Measurements from ENCODE around the gene MYO15B. TPM values are rescaled to one million over a fixed set of nuclear protein-coding genes. Genes with fewer than 3 reads are reported as not detected.

MYO15B gene
- total RNA-seq (2014; rRNA removed) (3.2 and 7.1 TPM in 2 replicates), Bru-seq, nascent RNA (percentile 44 among the genes with signal in this experiment), BruChase-seq, experiment 1, labeled RNA remaining after a 6-hour chase (percentile 40 among the genes with signal in this experiment), BruChase-seq, experiment 2, labeled RNA remaining after a 2-hour chase (percentile 42 among the genes with signal in this experiment)
- long read RNA-seq, partial matches to known transcripts = 13 of 42 reads
- long read RNA-seq, other reads (novel, unspliced or antisense) = 29 of 42 reads

DNA sequence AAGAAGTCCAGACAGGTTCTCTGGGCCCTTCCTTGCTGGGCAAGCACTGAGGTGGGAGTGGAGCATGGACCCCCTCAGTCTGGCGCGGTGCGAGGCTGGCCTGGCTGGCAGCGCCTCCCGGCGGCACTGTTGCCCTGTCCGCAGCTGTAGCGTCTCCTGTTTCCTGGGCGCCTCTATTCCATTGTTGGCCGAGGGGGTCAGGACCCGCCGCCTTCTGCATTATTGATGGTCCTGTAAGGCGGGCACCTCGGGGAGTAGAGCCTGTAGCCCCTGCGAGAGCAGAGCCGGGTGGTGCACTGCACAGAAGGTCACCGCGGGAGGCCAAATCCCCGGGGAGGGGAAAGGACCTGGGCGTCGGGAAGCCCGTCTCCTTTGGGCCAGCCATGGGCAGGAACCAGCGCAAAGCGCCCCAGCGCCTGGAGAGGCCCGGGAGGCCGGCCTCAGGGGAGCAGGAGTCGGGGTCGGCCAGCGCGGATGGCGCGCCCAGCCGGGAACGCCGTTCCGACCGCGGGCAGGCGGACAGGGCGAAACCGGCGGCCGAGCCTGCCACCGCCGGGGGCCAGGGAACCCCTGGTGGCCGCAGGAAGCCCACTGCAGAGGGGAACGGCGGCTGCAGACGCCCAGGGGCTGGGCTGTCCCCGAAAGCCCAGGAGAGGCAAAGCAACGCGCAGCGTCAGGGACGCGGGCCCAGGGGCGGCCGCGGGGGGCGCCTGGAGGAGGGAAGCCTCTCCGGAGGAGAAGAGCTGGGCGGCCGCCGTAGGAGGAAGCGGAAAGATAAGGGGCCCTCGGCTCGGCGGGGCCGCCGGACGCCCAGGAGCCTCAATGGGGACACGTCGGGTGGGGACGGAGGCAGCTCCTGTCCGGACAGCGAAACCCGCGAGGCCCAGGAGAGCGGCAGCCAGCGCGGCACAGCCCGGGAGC, at the start of gene MYO15B:
MYO15B (plus strand) TSS at position 126 of the 921 bp plus-strand sequence; CDS start at position 384, 258 bp downstream.
- H3K4me3 ChIP-seq (ENCODE audit: low read length) = peak within 1 kb of the TSS; percentile 54; the same call in 1 of the 2 replicates
- no peak within 1 kb of the TSS for H3K27ac ChIP-seq (ENCODE audit: low read length)
- BruUV-seq (replicated peaks) = no TSS peak
- peak within 1 kb of the TSS; percentile 81 for H2AFZ ChIP-seq (ENCODE audit: low read length)
- H3K9me3 ChIP-seq (ENCODE audit: low read length) = no peaks in the 10 kb centered on the region
- ChIA-PET POLR2A (ENCODE audit: unreplicated experiment) (interaction anchor here (0.6 kb wide), 1 partner anchor 12 kb away, joined by 3 read pairs; no protein-coding TSS in a partner anchor), CTCF (no interaction called here)
- no peak for TF ChIP-seq EZH2 (IDR thresholded peaks at IDR 0.05; ENCODE audit: low read length, unreplicated experiment)
- TF ChIP-seq, protein P1, sequence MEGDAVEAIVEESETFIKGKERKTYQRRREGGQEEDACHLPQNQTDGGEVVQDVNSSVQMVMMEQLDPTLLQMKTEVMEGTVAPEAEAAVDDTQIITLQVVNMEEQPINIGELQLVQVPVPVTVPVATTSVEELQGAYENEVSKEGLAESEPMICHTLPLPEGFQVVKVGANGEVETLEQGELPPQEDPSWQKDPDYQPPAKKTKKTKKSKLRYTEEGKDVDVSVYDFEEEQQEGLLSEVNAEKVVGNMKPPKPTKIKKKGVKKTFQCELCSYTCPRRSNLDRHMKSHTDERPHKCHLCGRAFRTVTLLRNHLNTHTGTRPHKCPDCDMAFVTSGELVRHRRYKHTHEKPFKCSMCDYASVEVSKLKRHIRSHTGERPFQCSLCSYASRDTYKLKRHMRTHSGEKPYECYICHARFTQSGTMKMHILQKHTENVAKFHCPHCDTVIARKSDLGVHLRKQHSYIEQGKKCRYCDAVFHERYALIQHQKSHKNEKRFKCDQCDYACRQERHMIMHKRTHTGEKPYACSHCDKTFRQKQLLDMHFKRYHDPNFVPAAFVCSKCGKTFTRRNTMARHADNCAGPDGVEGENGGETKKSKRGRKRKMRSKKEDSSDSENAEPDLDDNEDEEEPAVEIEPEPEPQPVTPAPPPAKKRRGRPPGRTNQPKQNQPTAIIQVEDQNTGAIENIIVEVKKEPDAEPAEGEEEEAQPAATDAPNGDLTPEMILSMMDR (conservative IDR thresholded peaks at IDR 0.05; ENCODE audit: low read depth, low read length) = no peak
- no peak for TF ChIP-seq EZH2phosphoT487 (IDR thresholded peaks at IDR 0.05; ENCODE audit: borderline replicate concordance, low read length)
- peak within 1 kb of the TSS; percentile 88 for H3K4me2 ChIP-seq (ENCODE audit: low read length)
- ATAC-seq (no peak), DNase-seq (no peak)
- no peaks in the 10 kb centered on the region for H3K79me2 ChIP-seq (ENCODE audit: low read length)
- intact Hi-C loops (cut with micrococcal nuclease) = loop anchor here (2.0 to 10.0 kb wide), 3 partner anchors 61 to 163 kb away; partner anchors contain the start of gene CASKIN2
- no peaks in the 10 kb centered on the region for H4K20me1 ChIP-seq (ENCODE audit: low read length)
- H3F3A ChIP-seq (ENCODE audit: low read length, unreplicated experiment) = no peaks in the 10 kb centered on the region
- H3K36me3 ChIP-seq (ENCODE audit: low read depth, low read length) = no peaks in the 10 kb centered on the region
- H3K4me1 ChIP-seq (ENCODE audit: insufficient read depth, low read length) = peaks cover 10% of the 10 kb centered on the region
- no peaks in the 10 kb centered on the region for H3K27me3 ChIP-seq (ENCODE audit: low read length)
- H3K9me2 ChIP-seq (replicated peaks; ENCODE audit: low read length) = no peaks in the 10 kb centered on the region
- H3K9ac ChIP-seq (ENCODE audit: low read length) = peak within 1 kb of the TSS; percentile 17; the same call in 1 of the 2 replicates

DNA sequence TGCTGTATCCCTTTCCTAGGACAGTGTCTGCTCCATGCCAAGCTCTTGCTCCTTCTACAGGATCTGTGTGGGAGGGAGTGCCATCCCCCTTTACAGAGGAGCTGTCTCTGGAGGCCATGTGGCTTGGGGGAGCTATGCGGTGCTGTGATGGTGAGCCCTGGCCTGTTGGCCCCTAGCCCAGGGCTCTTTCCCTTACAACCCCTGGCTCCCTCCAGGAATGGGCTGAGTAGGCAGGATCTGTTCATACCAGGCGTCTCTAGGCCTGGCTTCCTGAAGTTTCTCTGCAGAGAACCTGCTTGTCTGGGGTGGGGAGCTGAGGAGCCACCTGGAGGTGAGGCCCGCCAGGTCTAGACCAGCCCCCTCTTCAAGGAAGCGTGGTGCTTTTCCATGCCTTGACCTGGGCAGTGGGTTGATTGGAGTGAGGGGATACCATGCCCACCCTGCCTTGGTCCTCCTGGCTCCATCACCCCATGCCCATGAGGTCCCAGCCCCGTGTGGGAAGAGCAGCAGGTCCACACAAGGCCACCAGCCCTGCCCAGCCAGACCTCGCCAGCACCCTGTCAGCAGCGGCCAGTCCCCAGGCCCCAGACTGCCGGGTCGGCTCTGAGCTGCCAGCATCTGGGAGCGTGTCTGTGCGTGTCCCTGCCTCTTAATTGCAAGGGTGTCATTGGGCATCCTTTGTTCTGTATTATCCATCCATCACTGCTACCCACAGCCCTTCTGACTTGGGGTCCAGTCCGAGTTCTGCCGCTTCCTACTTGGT, 47.5 kb upstream of the MYO15B start:
- no peaks in the 10 kb centered on the region for H3K4me1 ChIP-seq (ENCODE audit: insufficient read depth, low read length)
- H3K9ac ChIP-seq (ENCODE audit: low read length) = no peak overlapping the region
- ChIA-PET CTCF (interaction anchor here (0.6 kb wide), 1 partner anchor 72 kb away, joined by 3 read pairs; no protein-coding TSS in a partner anchor), POLR2A (ENCODE audit: unreplicated experiment) (no interaction called here)
- H3K27me3 ChIP-seq (ENCODE audit: low read length) = no peaks in the 10 kb centered on the region
- ATAC-seq = no peak
- no peak overlapping the region for H3K4me2 ChIP-seq (ENCODE audit: low read length)
- BruUV-seq (replicated peaks) = no TSS peak
- H3K9me3 ChIP-seq (ENCODE audit: low read length) = no peaks in the 10 kb centered on the region
- 0 out of 2 replicates have a peak, but pooled peaks cover 6% of the 10 kb centered on the region for H3K36me3 ChIP-seq (ENCODE audit: low read depth, low read length)
- H3K27ac ChIP-seq (ENCODE audit: low read length) = no peak overlapping the region
- TF ChIP-seq EZH2phosphoT487 (IDR thresholded peaks at IDR 0.05; ENCODE audit: borderline replicate concordance, low read length) (no peak), EZH2 (IDR thresholded peaks at IDR 0.05; ENCODE audit: low read length, unreplicated experiment) (no peak)
- TF ChIP-seq, protein P1 (conservative IDR thresholded peaks at IDR 0.05; ENCODE audit: low read depth, low read length) = no peak
- no peaks in the 10 kb centered on the region for H3F3A ChIP-seq (ENCODE audit: low read length, unreplicated experiment)
- intact Hi-C loops (cut with micrococcal nuclease) = no loop called here
- peaks cover 15% of the 10 kb centered on the region; the same call in 1 of the 2 replicates for H3K79me2 ChIP-seq (ENCODE audit: low read length)
- no peak overlapping the region for H3K4me3 ChIP-seq (ENCODE audit: low read length)
- no peak for DNase-seq
- no peaks in the 10 kb centered on the region for H3K9me2 ChIP-seq (replicated peaks; ENCODE audit: low read length)
- H2AFZ ChIP-seq (ENCODE audit: low read length) = no peak overlapping the region
- 0 out of 2 replicates have a peak, but pooled peaks cover 4% of the 10 kb centered on the region for H4K20me1 ChIP-seq (ENCODE audit: low read length)

Measured in PC-3 (cell line).